Mesodermal cell (in vitro differentiated cells): ENCODE results near the gene EPHA6.

ENCODE experiments used
- H3K27ac ChIP-seq: 2 replicates; pipeline ENCODE4 v1.7.0; 2013; ENCODE audit warnings: mild to moderate bottlenecking, low read depth, low read length, moderate library complexity; ENCODE audit not compliant: severe bottlenecking
- H3K36me3 ChIP-seq: 2 replicates; pipeline ENCODE4 v1.7.1; 2013; ENCODE audit warnings: mild to moderate bottlenecking, low read length, moderate library complexity; ENCODE audit not compliant: control insufficient read depth, insufficient read depth
- H3K4me1 ChIP-seq: one replicate; pipeline ENCODE4 v1.7.1; 2013; ENCODE audit warnings: mild to moderate bottlenecking, low read length; ENCODE audit not compliant: insufficient read depth, control insufficient read depth, poor library complexity, severe bottlenecking
- H3K4me3 ChIP-seq: 2 replicates; pipeline ENCODE4 v1.7.0; 2013; ENCODE audit warnings: low read length, control low read depth, mild to moderate bottlenecking; ENCODE audit not compliant: insufficient read depth, poor library complexity, severe bottlenecking; ENCODE audit errors: extremely low read depth
- H3K9me3 ChIP-seq: 2 replicates; pipeline ENCODE4 v1.7.1; 2013; ENCODE audit warnings: mild to moderate bottlenecking, low read length, moderate library complexity; ENCODE audit not compliant: control insufficient read depth
- WGBS, 2 experiments: methylation state at CpG; one replicate each; pipeline ENCODE4 v1.1.5; 2013; ENCODE audit warnings: missing lambda C conversion rate in 2 of 2; ENCODE audit not compliant: insufficient coverage in 2 of 2; 5-methylcytosine and 5-hydroxymethylcytosine counted together

EPHA6 gene

DNA sequence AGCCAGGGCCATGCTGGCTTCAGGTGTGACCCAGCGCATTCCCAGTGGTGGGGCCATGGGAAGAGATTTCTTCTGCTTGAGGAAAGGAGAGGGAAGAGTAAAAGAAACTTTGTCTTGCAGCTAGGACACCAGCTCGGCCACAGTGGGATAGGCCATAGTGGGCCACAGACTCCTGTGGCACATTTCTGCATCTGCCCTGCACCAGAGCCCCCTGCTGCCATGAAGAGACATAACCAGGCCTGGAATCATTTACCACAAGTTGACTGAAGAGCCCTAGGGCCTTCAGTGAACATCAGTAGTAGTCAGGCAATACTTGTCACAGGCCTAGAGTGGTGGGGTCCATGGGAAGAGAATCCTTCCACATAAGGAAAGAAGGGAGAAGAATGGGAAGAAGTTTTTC is 538.8 kb downstream of the EPHA6 start:
- no peaks in the 10 kb centered on the region for H3K9me3 ChIP-seq
- no peaks in the 10 kb centered on the region for H3K36me3 ChIP-seq
- no peaks in the 10 kb centered on the region for H3K4me1 ChIP-seq
- H3K4me3 ChIP-seq = no peak overlapping the region
- no peak overlapping the region for H3K27ac ChIP-seq
- 83 to 100% methylated on average over 1 to 2 of the region's 2 CpGs for WGBS, 2 experiments

DNA sequence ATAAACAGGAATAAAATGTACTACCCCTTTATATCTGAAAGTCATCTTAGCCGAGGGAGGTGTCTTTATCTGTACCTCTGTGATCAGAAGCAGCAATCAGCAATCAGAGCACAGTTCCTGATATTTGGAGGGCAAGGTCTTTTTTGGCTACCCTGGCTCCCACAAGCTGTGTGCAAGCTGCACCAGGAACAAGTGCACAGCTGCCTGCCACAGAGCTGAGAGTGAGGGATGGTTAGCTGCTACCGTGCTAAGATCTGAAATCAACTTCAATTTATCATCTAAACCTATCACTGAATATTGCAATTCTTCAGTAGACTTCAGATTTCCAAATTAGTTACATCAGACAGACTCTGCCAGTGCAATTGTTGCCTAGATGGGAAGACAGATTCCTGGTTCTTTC is 545.6 kb downstream of the EPHA6 start:
- Histone ChIP-seq H3K4me1 (no peaks in the 10 kb centered on the region), H3K27ac (no peak overlapping the region)
- WGBS, 2 experiments = 67% methylated on average over 2 of the region's 2 CpGs; no CpG with 5 or more reads in 1 of the 2 experiments

DNA sequence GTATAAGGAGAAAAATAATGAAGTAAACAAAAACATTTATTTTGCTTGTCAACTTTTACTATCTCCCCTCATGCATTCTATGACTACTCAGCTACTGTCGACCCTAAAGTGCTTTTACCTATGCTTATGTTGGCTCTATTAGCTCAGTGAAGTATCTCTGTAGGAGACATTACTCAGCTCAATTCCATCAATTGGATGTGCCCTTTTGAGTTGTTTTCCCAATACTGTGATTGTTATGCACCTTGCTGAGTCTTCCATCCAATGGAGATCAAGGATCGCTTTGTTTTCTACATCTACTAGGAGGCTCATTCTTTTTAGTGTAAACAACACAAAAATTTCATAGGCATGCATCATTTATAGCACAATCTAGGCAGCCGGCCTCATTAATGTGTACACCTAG is 546.4 kb downstream of the EPHA6 start:
- Histone ChIP-seq H3K9me3 (no peaks in the 10 kb centered on the region), H3K36me3 (no peaks in the 10 kb centered on the region), H3K4me3 (no peak overlapping the region), H3K4me1 (no peaks in the 10 kb centered on the region), H3K27ac (no peak overlapping the region)
- 88 to 100% methylated on average over 1 to 2 of the region's 3 CpGs for WGBS, 2 experiments

More for the DNA sequence above, 545.6 kb downstream of the EPHA6 start:
- Histone ChIP-seq H3K4me3 (no peak overlapping the region), H3K36me3 (no peaks in the 10 kb centered on the region), H3K9me3 (no peaks in the 10 kb centered on the region)

- H3K4me3 ChIP-seq = no peak overlapping the region
- H3K36me3 ChIP-seq = no peaks in the 10 kb centered on the region
- no peaks in the 10 kb centered on the region for H3K4me1 ChIP-seq
Measured at GRCh38 chr3:97384583-97384982, 570.2 kb downstream of the EPHA6 start.

DNA sequence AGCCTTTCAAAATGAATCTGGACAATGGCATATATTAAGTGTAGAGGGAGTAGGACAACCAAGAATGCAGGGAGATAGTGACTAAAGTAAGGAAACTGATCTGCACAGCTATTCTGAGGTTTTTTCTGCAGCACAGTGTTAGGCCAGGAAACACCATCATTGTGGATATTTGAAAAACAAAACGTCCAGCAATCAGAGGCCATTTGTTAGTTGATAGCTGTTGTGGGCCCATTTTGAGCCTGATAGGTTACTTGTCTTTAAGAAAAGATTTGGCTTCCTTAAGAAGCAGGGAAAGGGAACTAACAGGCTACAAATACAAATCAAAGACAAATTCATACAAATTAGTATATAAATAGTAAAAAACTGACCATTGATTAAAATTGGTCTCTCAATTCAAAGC is 574.4 kb downstream of the EPHA6 start:
- WGBS, 2 experiments = 63% methylated on average over 1 of the region's 1 CpG; no CpG with 5 or more reads in 1 of the 2 experiments
- H3K9me3 ChIP-seq = no peaks in the 10 kb centered on the region
- no peak overlapping the region for H3K27ac ChIP-seq
- H3K4me1 ChIP-seq = no peaks in the 10 kb centered on the region
- H3K36me3 ChIP-seq = no peaks in the 10 kb centered on the region
- H3K4me3 ChIP-seq = no peak overlapping the region

More at GRCh38 chr3:97384583-97384982, 570.2 kb downstream of the EPHA6 start:
- Histone ChIP-seq H3K9me3 (no peaks in the 10 kb centered on the region), H3K27ac (no peak overlapping the region)

DNA sequence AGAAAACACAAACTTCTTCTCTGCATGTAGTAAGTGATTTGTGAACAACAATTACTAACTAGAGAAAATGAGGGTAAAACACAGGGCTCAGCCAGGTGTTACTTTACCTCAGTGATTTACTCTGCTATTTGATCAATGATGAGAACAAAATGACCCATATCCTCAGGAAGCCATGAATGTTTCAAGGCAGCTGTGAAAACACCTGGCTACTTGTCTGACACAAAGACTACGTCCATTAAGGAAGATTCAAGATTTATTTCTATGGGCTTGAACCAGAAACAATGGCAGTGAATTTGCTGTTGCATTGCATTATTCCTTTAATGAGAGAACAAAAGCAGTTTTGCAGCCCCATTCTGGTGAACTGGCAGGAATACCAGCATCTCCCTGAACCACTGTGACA is 575.5 kb downstream of the EPHA6 start:
- Histone ChIP-seq H3K4me1 (no peaks in the 10 kb centered on the region), H3K4me3 (no peak overlapping the region), H3K36me3 (no peaks in the 10 kb centered on the region), H3K9me3 (no peaks in the 10 kb centered on the region), H3K27ac (no peak overlapping the region)
- 92% methylated on average over 1 of the region's 1 CpG; no CpG with 5 or more reads in 1 of the 2 experiments for WGBS, 2 experiments

GRCh38 chr3:97391167-97391566 is 576.8 kb downstream of the EPHA6 start:
- H3K36me3 ChIP-seq = no peaks in the 10 kb centered on the region
- WGBS, 2 experiments = 70 to 93% methylated on average over 3 of the region's 3 CpGs
- H3K9me3 ChIP-seq = no peaks in the 10 kb centered on the region
- no peak overlapping the region for H3K27ac ChIP-seq
- no peak overlapping the region for H3K4me3 ChIP-seq
- H3K4me1 ChIP-seq = no peaks in the 10 kb centered on the region

- Histone ChIP-seq H3K36me3 (no peaks in the 10 kb centered on the region), H3K4me1 (no peaks in the 10 kb centered on the region), H3K9me3 (no peaks in the 10 kb centered on the region), H3K27ac (no peak overlapping the region), H3K4me3 (no peak overlapping the region)
Measured at GRCh38 chr3:97409612-97410011, 595.2 kb downstream of the EPHA6 start.

DNA sequence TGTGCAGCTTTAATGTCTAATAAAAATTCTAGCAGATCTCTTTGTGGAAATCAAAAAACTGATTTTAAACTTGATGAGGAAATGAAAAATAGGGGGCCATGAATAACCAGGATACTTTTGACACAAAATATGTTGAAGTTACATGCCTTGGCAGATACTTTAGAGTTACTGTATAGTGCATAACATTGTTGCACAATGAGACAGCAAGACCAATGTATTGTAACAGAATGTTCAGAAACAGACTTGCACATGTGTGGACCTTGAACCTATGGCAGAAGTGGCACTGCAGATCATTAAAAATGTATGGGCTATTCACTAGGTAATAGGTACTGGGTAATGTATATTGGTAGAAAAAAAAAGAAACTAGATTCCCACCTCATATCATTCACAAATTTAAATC is 607.2 kb downstream of the EPHA6 start:
- H3K4me1 ChIP-seq = no peaks in the 10 kb centered on the region
- no peak overlapping the region for H3K27ac ChIP-seq
- H3K36me3 ChIP-seq = no peaks in the 10 kb centered on the region
- H3K4me3 ChIP-seq = no peak overlapping the region
- no peaks in the 10 kb centered on the region for H3K9me3 ChIP-seq

DNA sequence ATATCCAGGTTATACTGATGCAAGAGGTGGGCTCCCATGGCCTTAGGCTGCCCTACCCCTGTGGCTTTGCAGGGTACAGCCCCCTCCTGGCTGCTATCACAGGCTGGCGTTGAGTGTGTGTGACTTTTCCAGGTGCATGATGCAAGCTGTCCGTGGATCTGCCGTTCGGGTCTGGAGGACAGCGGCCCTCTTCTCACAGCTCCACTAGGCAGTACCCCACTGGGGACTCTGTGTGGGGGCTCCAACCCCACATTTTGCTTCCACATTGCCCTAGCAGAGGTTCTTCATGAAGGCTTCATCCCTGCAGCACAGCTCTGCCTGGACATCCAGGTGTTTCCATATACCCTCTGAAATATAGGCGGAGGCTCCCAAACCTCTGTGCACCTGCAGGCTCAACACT is 610.6 kb downstream of the EPHA6 start:
- no peak overlapping the region for H3K4me3 ChIP-seq
- H3K9me3 ChIP-seq = no peaks in the 10 kb centered on the region
- H3K4me1 ChIP-seq = no peaks in the 10 kb centered on the region
- 90 to 93% methylated on average over 6 of the region's 6 CpGs for WGBS, 2 experiments
- H3K36me3 ChIP-seq = no peaks in the 10 kb centered on the region
- no peak overlapping the region for H3K27ac ChIP-seq

GRCh38 chr3:97430601-97431000 is 616.2 kb downstream of the EPHA6 start:
- Histone ChIP-seq H3K4me1 (no peaks in the 10 kb centered on the region), H3K9me3 (no peaks in the 10 kb centered on the region), H3K4me3 (no peak overlapping the region), H3K36me3 (no peaks in the 10 kb centered on the region), H3K27ac (no peak overlapping the region)
- WGBS, 2 experiments = no CpG with 5 or more reads among the region's 2 CpGs

DNA sequence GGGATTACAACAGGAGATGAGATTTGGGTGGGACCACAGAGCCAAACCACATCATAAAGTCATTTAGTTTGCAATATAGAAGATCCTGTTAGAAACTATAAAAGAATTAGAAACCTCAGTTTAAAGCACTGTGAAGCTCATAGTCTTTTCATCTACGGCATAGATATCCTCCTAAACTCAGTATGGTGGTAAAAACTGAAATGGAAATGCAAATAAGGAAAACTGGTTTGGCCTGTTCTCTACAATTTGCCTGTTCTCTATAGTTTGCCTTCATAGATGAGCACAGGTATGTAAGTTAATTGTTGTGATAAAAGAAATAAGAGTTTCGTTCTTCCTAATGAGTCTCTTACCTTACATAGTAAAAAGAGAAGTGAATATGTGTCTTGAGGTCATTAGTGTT is 618.5 kb downstream of the EPHA6 start:
- Histone ChIP-seq H3K27ac (no peak overlapping the region), H3K4me3 (no peak overlapping the region), H3K4me1 (no peaks in the 10 kb centered on the region), H3K36me3 (no peaks in the 10 kb centered on the region), H3K9me3 (no peaks in the 10 kb centered on the region)
- WGBS, 2 experiments = 100% methylated on average over 1 of the region's 2 CpGs; no CpG with 5 or more reads in 1 of the 2 experiments
